Measurements from ENCODE around the gene ATF2.
A peak's percentile ranks its signal among the peaks of the same experiment; 100 is the strongest.

The ATF2 gene

DNA sequence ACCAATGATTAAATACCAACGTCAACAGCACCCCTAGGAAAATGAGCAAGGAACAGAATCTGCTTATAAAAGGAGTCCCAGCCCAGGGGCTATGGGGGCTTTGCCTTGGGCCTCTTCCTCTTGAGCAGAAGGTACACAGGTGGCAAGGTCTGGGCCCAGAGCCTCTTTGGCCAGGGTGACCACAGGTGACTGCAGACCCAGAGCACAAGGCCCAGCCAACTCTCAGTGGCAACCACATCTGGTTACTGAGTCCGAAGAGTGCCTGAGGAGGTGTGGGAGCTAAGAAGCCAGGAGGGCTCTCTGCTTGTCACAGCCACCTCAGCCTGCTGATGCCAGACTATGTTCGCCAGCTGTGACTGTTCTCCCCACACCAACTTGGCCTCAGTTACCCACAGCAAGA is 128.5 kb downstream of the ATF2 start:
- no peak overlapping the region for H3K4me3 ChIP-seq (ENCODE audit: low read depth, low read length)
- TF ChIP-seq MYC (IDR thresholded peaks at IDR 0.05; ENCODE audit: low read depth, low read length) = no peak

GRCh38 chr2:175039031-175039430 is 129.0 kb downstream of the ATF2 start:
- TF ChIP-seq, protein P1, sequence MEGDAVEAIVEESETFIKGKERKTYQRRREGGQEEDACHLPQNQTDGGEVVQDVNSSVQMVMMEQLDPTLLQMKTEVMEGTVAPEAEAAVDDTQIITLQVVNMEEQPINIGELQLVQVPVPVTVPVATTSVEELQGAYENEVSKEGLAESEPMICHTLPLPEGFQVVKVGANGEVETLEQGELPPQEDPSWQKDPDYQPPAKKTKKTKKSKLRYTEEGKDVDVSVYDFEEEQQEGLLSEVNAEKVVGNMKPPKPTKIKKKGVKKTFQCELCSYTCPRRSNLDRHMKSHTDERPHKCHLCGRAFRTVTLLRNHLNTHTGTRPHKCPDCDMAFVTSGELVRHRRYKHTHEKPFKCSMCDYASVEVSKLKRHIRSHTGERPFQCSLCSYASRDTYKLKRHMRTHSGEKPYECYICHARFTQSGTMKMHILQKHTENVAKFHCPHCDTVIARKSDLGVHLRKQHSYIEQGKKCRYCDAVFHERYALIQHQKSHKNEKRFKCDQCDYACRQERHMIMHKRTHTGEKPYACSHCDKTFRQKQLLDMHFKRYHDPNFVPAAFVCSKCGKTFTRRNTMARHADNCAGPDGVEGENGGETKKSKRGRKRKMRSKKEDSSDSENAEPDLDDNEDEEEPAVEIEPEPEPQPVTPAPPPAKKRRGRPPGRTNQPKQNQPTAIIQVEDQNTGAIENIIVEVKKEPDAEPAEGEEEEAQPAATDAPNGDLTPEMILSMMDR (IDR thresholded peaks at IDR 0.05; ENCODE audit: low read depth, low read length) = no peak
- no peak for TF ChIP-seq MYC (IDR thresholded peaks at IDR 0.05; ENCODE audit: low read depth, low read length)
- no peak for TF ChIP-seq POLR2A (IDR thresholded peaks at IDR 0.05; ENCODE audit: extremely low read depth, insufficient read length)
- TF ChIP-seq MAX (IDR thresholded peaks at IDR 0.05; ENCODE audit: low read depth, low read length) = no peak
- no peak overlapping the region for H3K4me3 ChIP-seq (ENCODE audit: low read depth, low read length)
- DNase-seq (ENCODE audit: low read depth) = no peak

More for the DNA sequence above, 128.5 kb downstream of the ATF2 start:
- no peak for DNase-seq (ENCODE audit: low read depth)

- TF ChIP-seq MAX (IDR thresholded peaks at IDR 0.05; ENCODE audit: low read depth, low read length) (no peak), POLR2A (IDR thresholded peaks at IDR 0.05; ENCODE audit: extremely low read depth, insufficient read length) (no peak), MYC (IDR thresholded peaks at IDR 0.05; ENCODE audit: low read depth, low read length) (no peak)
- TF ChIP-seq, protein P1 (IDR thresholded peaks at IDR 0.05; ENCODE audit: low read depth, low read length) = no peak
- H3K4me3 ChIP-seq (ENCODE audit: low read depth, low read length) = no peak overlapping the region
- DNase-seq (ENCODE audit: low read depth) = no peak
Observed at GRCh38 chr2:175037941-175038340, 130.1 kb downstream of the ATF2 start.

GRCh38 chr2:175036582-175037018 is 131.4 kb downstream of the ATF2 start:
- TF ChIP-seq MAX (IDR thresholded peaks at IDR 0.05; ENCODE audit: low read depth, low read length) = no peak
- TF ChIP-seq, protein P1 (IDR thresholded peaks at IDR 0.05; ENCODE audit: low read depth, low read length) = no peak
- no peak for TF ChIP-seq MYC (IDR thresholded peaks at IDR 0.05; ENCODE audit: low read depth, low read length)
- no peak for TF ChIP-seq POLR2A (IDR thresholded peaks at IDR 0.05; ENCODE audit: extremely low read depth, insufficient read length)
- H3K4me3 ChIP-seq (ENCODE audit: low read depth, low read length) = no peak overlapping the region
- peak; percentile 53 for DNase-seq (ENCODE audit: low read depth)

- TF ChIP-seq MYC (IDR thresholded peaks at IDR 0.05; ENCODE audit: low read depth, low read length) (no peak), POLR2A (IDR thresholded peaks at IDR 0.05; ENCODE audit: extremely low read depth, insufficient read length) (no peak), MAX (IDR thresholded peaks at IDR 0.05; ENCODE audit: low read depth, low read length) (no peak)
- TF ChIP-seq, protein P1 (IDR thresholded peaks at IDR 0.05; ENCODE audit: low read depth, low read length) = no peak
- no peak for DNase-seq (ENCODE audit: low read depth)
- no peak overlapping the region for H3K4me3 ChIP-seq (ENCODE audit: low read depth, low read length)
Observed at GRCh38 chr2:175035806-175036205, 132.2 kb downstream of the ATF2 start.

DNA sequence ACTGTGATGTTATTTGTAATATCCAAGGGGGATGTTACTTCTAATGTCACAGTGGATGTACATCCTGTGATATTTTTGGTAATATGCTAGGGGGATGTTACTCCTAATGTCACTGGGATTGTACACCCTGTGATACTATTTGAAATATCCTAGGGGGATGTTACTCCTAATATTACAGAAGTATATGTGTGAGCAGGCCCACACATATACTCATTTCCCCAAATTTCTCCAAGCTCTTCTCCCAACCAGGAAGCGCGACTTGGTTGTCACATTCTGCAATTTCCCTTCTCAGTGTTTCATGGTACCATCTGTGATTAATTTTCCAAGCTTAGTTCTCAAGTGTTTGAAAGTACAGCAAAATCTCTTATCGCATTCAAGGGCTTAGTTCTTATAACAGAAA is 133.3 kb downstream of the ATF2 start:
- TF ChIP-seq, protein P1 (IDR thresholded peaks at IDR 0.05; ENCODE audit: low read depth, low read length) = no peak
- TF ChIP-seq MAX (IDR thresholded peaks at IDR 0.05; ENCODE audit: low read depth, low read length) = no peak
- no peak for TF ChIP-seq MYC (IDR thresholded peaks at IDR 0.05; ENCODE audit: low read depth, low read length)
- no peak for TF ChIP-seq POLR2A (IDR thresholded peaks at IDR 0.05; ENCODE audit: extremely low read depth, insufficient read length)

More for the DNA sequence above, 133.3 kb downstream of the ATF2 start:
- no peak overlapping the region for H3K4me3 ChIP-seq (ENCODE audit: low read depth, low read length)
- DNase-seq (ENCODE audit: low read depth) = no peak

All from NB4 (cell line).